ENCODE results near the gene TMEM43.

- TF ChIP-seq, protein P1, sequence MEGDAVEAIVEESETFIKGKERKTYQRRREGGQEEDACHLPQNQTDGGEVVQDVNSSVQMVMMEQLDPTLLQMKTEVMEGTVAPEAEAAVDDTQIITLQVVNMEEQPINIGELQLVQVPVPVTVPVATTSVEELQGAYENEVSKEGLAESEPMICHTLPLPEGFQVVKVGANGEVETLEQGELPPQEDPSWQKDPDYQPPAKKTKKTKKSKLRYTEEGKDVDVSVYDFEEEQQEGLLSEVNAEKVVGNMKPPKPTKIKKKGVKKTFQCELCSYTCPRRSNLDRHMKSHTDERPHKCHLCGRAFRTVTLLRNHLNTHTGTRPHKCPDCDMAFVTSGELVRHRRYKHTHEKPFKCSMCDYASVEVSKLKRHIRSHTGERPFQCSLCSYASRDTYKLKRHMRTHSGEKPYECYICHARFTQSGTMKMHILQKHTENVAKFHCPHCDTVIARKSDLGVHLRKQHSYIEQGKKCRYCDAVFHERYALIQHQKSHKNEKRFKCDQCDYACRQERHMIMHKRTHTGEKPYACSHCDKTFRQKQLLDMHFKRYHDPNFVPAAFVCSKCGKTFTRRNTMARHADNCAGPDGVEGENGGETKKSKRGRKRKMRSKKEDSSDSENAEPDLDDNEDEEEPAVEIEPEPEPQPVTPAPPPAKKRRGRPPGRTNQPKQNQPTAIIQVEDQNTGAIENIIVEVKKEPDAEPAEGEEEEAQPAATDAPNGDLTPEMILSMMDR (IDR thresholded peaks at IDR 0.05; ENCODE audit: low read depth, low read length): no peak
- no peak for TF ChIP-seq EZH2phosphoT487 (IDR thresholded peaks at IDR 0.05; ENCODE audit: low read depth)
These were observed 4.4 kb downstream of the TMEM43 start for GRCh38 chr3:14129296-14129695.
